SU-DHL-6 (cell line): ENCODE results near the gene HSD17B2.
"Not testable (repeated sequence)": the region's sequence is repeated elsewhere in the genome, so short reads cannot be mapped to it uniquely, and the experiment has no call there.

Source experiments
- H2AFZ ChIP-seq: fragments of 200-600 bp; sonication (generic); 2 replicates; pipeline ENCODE4 v1.6.1; 2014; ENCODE audit warnings: low read depth, mild to moderate bottlenecking, moderate library complexity, mixed read lengths, antibody characterized with exemption, low read length; ENCODE audit not compliant: severe bottlenecking
- H3F3A ChIP-seq: fragments of 200-600 bp; shearing (Covaris generic); 2 replicates; pipeline ENCODE4 v1.6.0; 2016; ENCODE audit warnings: antibody characterized with exemption, mild to moderate bottlenecking; ENCODE audit not compliant: insufficient read depth
- H3K27ac ChIP-seq: fragments of 200-600 bp; sonication (generic); 2 replicates; pipeline ENCODE4 v1.5.1; 2016; ENCODE audit warnings: low read depth, mild to moderate bottlenecking, low read length, moderate library complexity, mixed read lengths
- H3K27me3 ChIP-seq: fragments of 200-600 bp; sonication (generic), shearing (Covaris generic); 2 replicates; pipeline ENCODE4 v1.6.0; 2014; ENCODE audit warnings: mild to moderate bottlenecking, low read length
- H3K36me3 ChIP-seq: fragments of 200-600 bp; sonication (generic); 2 replicates; pipeline ENCODE4 v1.6.1; 2014; ENCODE audit warnings: mild to moderate bottlenecking, low read length, mixed read lengths
- H3K4me2 ChIP-seq: fragments of 300-600, 200-600 bp; shearing (Covaris generic), sonication (generic); 2 replicates; pipeline ENCODE4 v1.6.0; 2014; ENCODE audit warnings: low read length, low read depth, mild to moderate bottlenecking; ENCODE audit not compliant: poor library complexity, severe bottlenecking
- H3K4me3 ChIP-seq: fragments of 200-600 bp; sonication (generic); 2 replicates; pipeline ENCODE4 v1.5.1; 2014; ENCODE audit warnings: antibody characterized with exemption, low read length, mild to moderate bottlenecking, mixed read lengths; ENCODE audit not compliant: insufficient read depth, poor library complexity, severe bottlenecking
- H3K79me2 ChIP-seq: fragments of 200-600 bp; sonication (generic); 2 replicates; pipeline ENCODE4 v1.6.1; 2014; ENCODE audit warnings: mild to moderate bottlenecking, low read length, moderate library complexity; ENCODE audit not compliant: insufficient read depth
- H3K9ac ChIP-seq: fragments of 200-600 bp; sonication (generic); 2 replicates; pipeline ENCODE4 v1.7.0; 2014; ENCODE audit warnings: mild to moderate bottlenecking, low read length
- H3K9me2 ChIP-seq: fragments of 200-600 bp; sonication (generic); replicated peaks from 2 replicates; pipeline ENCODE4 v1.6.1; 2014; ENCODE audit warnings: low read length; ENCODE audit not compliant: insufficient read depth
- H3K9me3 ChIP-seq: fragments of 200-600 bp; sonication (generic); 2 replicates; pipeline ENCODE4 v1.6.1; 2014; ENCODE audit warnings: low read length, mixed read lengths; ENCODE audit not compliant: insufficient read depth
- H4K20me1 ChIP-seq: fragments of 200-600 bp; sonication (generic); 2 replicates; pipeline ENCODE4 v1.6.1; 2014; ENCODE audit warnings: low read depth, mild to moderate bottlenecking, antibody characterized with exemption, low read length, moderate library complexity, mixed read lengths
- CTCF ChIP-seq: fragments of 200-600 bp; sonication (generic); IDR thresholded peaks from one replicate; pipeline ENCODE4 v1.5.1; 2017; ENCODE audit warnings: antibody characterized with exemption, mild to moderate bottlenecking, low read length, moderate library complexity; ENCODE audit not compliant: insufficient read depth, poor library complexity, severe bottlenecking
- EZH2phosphoT487 ChIP-seq: fragments of 200-600 bp; sonication (generic), shearing (Covaris generic); conservative IDR thresholded peaks from 2 replicates; pipeline ENCODE4 v1.6.1; 2018; ENCODE audit warnings: mild to moderate bottlenecking, antibody characterized with exemption, low read length, moderate library complexity, mixed read lengths

Gene HSD17B2

GRCh38 chr16:82137822-82138167, 102.7 kb downstream of the HSD17B2 start:
- Histone ChIP-seq H3K4me3 (no peak overlapping the region), H4K20me1 (no peaks in the 10 kb centered on the region), H3K9me2 (no peaks in the 10 kb centered on the region), H3K36me3 (no peaks in the 10 kb centered on the region), H3K4me2 (no peak overlapping the region), H3K9ac (no peak overlapping the region), H3K27ac (no peak overlapping the region), H3F3A (no peaks in the 10 kb centered on the region), H3K9me3 (no peaks in the 10 kb centered on the region), H3K79me2 (no peaks in the 10 kb centered on the region), H2AFZ (no peak overlapping the region), H3K27me3 (no peaks in the 10 kb centered on the region)
- TF ChIP-seq EZH2phosphoT487 = no peak

GRCh38 chr16:82138478-82139285, 103.6 kb downstream of the HSD17B2 start:
- H3K9ac ChIP-seq = no peak overlapping the region

GRCh38 chr16:82139286-82139571, 104.2 kb downstream of the HSD17B2 start:
- H4K20me1 ChIP-seq, H3K9me2 ChIP-seq, H3K4me2 ChIP-seq, H2AFZ ChIP-seq, H3K4me3 ChIP-seq, H3K27me3 ChIP-seq, H3K36me3 ChIP-seq, H3K27ac ChIP-seq, H3K79me2 ChIP-seq, H3F3A ChIP-seq, H3K9ac ChIP-seq, H3K9me3 ChIP-seq: not testable (repeated sequence)

More at GRCh38 chr16:82138478-82139285, 103.6 kb downstream of the HSD17B2 start:
- Histone ChIP-seq H3K27ac (no peak overlapping the region), H3K9me3 (no peaks in the 10 kb centered on the region), H3F3A (no peaks in the 10 kb centered on the region), H3K79me2 (no peaks in the 10 kb centered on the region), H3K4me2 (peak overlapping the region; percentile 29), H3K9me2 (no peaks in the 10 kb centered on the region), H2AFZ (no peak overlapping the region), H3K27me3 (no peaks in the 10 kb centered on the region), H3K36me3 (no peaks in the 10 kb centered on the region), H4K20me1 (no peaks in the 10 kb centered on the region), H3K4me3 (no peak overlapping the region)
- no peak for TF ChIP-seq CTCF
- TF ChIP-seq EZH2phosphoT487 = no peak

- Histone ChIP-seq H3K27ac (no peak overlapping the region), H3K4me2 (no peak overlapping the region), H3K4me3 (no peak overlapping the region), H3K27me3 (no peaks in the 10 kb centered on the region), H3K36me3 (peaks cover 4% of the 10 kb centered on the region; the same call in 1 of the 2 replicates), H4K20me1 (no peaks in the 10 kb centered on the region), H3K9ac (no peak overlapping the region), H3K79me2 (no peaks in the 10 kb centered on the region), H3K9me3 (no peaks in the 10 kb centered on the region), H3F3A (no peaks in the 10 kb centered on the region), H3K9me2 (no peaks in the 10 kb centered on the region), H2AFZ (no peak overlapping the region)
- TF ChIP-seq EZH2phosphoT487 (no peak), CTCF (no peak)
Observed at GRCh38 chr16:82146556-82146955, 111.5 kb downstream of the HSD17B2 start.
